HUES6 (cell line): Measurements from ENCODE around the gene CDC42BPA.
"Not testable (repeated sequence)": the region's sequence is repeated elsewhere in the genome, so short reads cannot be mapped to it uniquely, and the experiment has no call there.

Experiments used
- H3K27ac ChIP-seq: 2 replicates; pipeline ENCODE4 v1.7.0; 2013; ENCODE audit warnings: low read depth, mild to moderate bottlenecking, low read length, inconsistent platforms
- H3K27me3 ChIP-seq: 2 replicates; pipeline ENCODE4 v1.6.1; 2013; ENCODE audit warnings: low read length; ENCODE audit not compliant: control insufficient read depth, insufficient read depth
- H3K36me3 ChIP-seq: 2 replicates; pipeline ENCODE4 v1.6.1; 2013; ENCODE audit warnings: low read length; ENCODE audit not compliant: control insufficient read depth, insufficient read depth
- H3K4me1 ChIP-seq: 2 replicates; pipeline ENCODE4 v1.6.1; 2013; ENCODE audit warnings: low read length; ENCODE audit not compliant: control insufficient read depth, insufficient read depth
- H3K4me3 ChIP-seq: 2 replicates; pipeline ENCODE4 v1.5.1; 2013; ENCODE audit warnings: low read depth, low read length
- H3K9ac ChIP-seq: one replicate; pipeline ENCODE4 v1.6.1; 2013; ENCODE audit warnings: mild to moderate bottlenecking, low read length
- H3K9me3 ChIP-seq: 2 replicates; pipeline ENCODE4 v1.6.1; 2013; ENCODE audit warnings: low read depth, low read length; ENCODE audit not compliant: control insufficient read depth, insufficient read depth

CDC42BPA gene

DNA sequence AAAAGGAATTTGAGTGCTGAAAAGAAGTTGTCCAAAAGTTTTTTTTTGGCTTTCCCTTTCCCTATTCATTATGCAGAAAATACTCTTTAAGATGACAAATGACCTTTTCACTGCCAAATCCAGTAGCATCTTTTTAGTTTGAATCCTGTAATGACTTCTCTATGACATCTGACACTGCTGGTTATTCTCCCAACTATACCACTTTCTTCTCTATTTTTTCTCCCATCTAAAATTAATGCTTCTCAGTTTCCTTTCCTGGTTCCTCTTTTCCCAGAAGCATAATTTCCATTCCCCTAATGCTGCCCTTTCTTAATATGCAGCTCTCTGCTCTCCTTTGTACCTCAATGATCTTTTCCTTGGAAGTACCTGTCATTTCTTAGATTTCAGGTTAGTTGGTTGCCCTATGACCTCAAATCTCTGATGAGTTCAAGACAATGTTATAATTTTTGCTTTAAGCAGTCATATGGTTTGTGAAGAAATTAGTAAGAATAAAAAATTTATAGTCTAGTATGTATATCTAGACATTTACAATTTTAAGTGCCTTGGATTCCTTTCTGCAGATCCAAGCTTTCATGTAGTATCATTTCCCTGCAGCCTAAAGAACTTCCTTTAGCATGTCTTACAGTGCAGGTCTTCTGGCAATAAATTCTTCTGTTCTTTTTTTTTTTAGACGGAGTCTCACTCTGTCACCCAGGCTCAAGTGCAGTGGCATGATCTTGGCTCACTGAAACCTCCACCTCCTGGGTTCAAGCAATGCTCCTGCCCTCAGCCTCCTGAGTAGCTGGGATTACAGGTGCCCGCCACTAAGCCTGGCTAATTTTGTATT, 150.8 kb downstream of the CDC42BPA start:
- Histone ChIP-seq H3K9me3 (no peaks in the 10 kb centered on the region), H3K27ac (no peak overlapping the region), H3K9ac (no peak overlapping the region), H3K4me3 (no peak overlapping the region), H3K36me3 (no peaks in the 10 kb centered on the region), H3K27me3 (no peaks in the 10 kb centered on the region), H3K4me1 (0 out of 2 replicates have a peak, but pooled peaks cover 3% of the 10 kb centered on the region)

GRCh38 chr1:227166559-227166958, 151.7 kb downstream of the CDC42BPA start:
- no peak overlapping the region for H3K9ac ChIP-seq

GRCh38 chr1:227161470-227161869, 156.8 kb downstream of the CDC42BPA start:
- Histone ChIP-seq H3K27me3 (no peaks in the 10 kb centered on the region), H3K36me3 (peaks cover 10% of the 10 kb centered on the region), H3K4me3 (no peak overlapping the region), H3K9ac (no peak overlapping the region), H3K27ac (no peak overlapping the region), H3K9me3 (no peaks in the 10 kb centered on the region), H3K4me1 (no peaks in the 10 kb centered on the region)

More at GRCh38 chr1:227166559-227166958, 151.7 kb downstream of the CDC42BPA start:
- no peaks in the 10 kb centered on the region for H3K36me3 ChIP-seq
- no peak overlapping the region for H3K4me3 ChIP-seq
- 0 out of 2 replicates have a peak, but pooled peaks cover 3% of the 10 kb centered on the region for H3K4me1 ChIP-seq
- no peaks in the 10 kb centered on the region for H3K27me3 ChIP-seq
- no peak overlapping the region for H3K27ac ChIP-seq
- H3K9me3 ChIP-seq: no peaks in the 10 kb centered on the region

DNA sequence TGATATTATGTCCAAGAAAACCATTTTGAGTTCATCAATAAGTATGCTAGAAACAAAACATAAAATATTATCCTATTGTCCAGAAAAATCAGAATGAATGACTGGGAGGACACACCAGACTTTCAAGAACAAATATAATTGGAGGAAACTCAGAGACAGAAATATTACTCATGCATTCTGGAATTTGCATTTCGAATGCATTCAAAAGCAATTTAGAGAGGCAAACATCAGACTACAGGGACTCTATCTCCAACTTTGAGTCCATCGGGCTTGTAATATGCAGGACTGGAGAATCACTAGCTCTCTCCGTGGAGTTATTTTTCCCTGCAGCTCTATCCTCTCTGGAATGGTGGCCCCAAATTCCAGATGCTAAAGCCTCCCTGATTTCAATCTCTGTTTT, 161.8 kb downstream of the CDC42BPA start:
- H3K9ac ChIP-seq: no peak overlapping the region
- H3K27me3 ChIP-seq: no peaks in the 10 kb centered on the region
- no peak overlapping the region for H3K27ac ChIP-seq
- no peaks in the 10 kb centered on the region for H3K9me3 ChIP-seq
- no peaks in the 10 kb centered on the region for H3K4me1 ChIP-seq
- no peak overlapping the region for H3K4me3 ChIP-seq
- peaks cover 10% of the 10 kb centered on the region for H3K36me3 ChIP-seq

- no peaks in the 10 kb centered on the region for H3K27me3 ChIP-seq
- H3K4me3 ChIP-seq: no peak overlapping the region
- no peak overlapping the region for H3K9ac ChIP-seq
- H3K9me3 ChIP-seq: no peaks in the 10 kb centered on the region
- peaks cover 10% of the 10 kb centered on the region for H3K36me3 ChIP-seq
- H3K27ac ChIP-seq: no peak overlapping the region
- H3K4me1 ChIP-seq: no peaks in the 10 kb centered on the region
These were observed 162.6 kb downstream of the CDC42BPA start for GRCh38 chr1:227155688-227156087.

DNA sequence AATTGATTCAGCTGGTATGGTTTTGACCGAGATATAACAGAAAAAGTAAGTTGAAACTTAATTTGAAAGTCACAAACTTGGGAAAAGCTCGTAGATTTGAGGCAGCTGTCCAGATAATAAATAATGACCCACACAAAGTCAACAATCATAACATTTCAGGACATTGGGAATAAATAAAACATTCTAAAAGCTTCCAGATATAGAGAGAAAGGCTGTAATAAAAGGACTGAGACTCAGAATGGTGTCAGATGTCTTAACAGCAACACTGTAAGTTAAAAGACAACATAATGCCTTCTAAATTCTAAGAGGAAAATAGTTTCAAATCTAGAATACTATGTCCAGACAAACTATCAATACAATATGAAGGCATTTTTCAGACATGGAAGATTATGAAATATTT, 163.3 kb downstream of the CDC42BPA start:
- H3K4me1 ChIP-seq: no peaks in the 10 kb centered on the region
- no peak overlapping the region for H3K9ac ChIP-seq
- H3K36me3 ChIP-seq: peaks cover 8% of the 10 kb centered on the region
- H3K9me3 ChIP-seq: no peaks in the 10 kb centered on the region
- no peak overlapping the region for H3K4me3 ChIP-seq
- no peaks in the 10 kb centered on the region for H3K27me3 ChIP-seq
- H3K27ac ChIP-seq: no peak overlapping the region

GRCh38 chr1:227152525-227152924, 165.8 kb downstream of the CDC42BPA start:
- H3K36me3 ChIP-seq: no peaks in the 10 kb centered on the region
- H3K9me3 ChIP-seq: no peaks in the 10 kb centered on the region
- H3K27ac ChIP-seq: no peak overlapping the region
- no peak overlapping the region for H3K9ac ChIP-seq
- no peaks in the 10 kb centered on the region for H3K27me3 ChIP-seq
- H3K4me1 ChIP-seq: no peaks in the 10 kb centered on the region
- H3K4me3 ChIP-seq: no peak overlapping the region

GRCh38 chr1:227140376-227140775, 177.9 kb downstream of the CDC42BPA start:
- Histone ChIP-seq H3K36me3 (peaks cover 32% of the 10 kb centered on the region), H3K4me3 (no peak overlapping the region), H3K27ac (no peak overlapping the region), H3K9ac (no peak overlapping the region), H3K9me3 (no peaks in the 10 kb centered on the region), H3K4me1 (peaks cover 12% of the 10 kb centered on the region; the same call in 1 of the 2 replicates), H3K27me3 (no peaks in the 10 kb centered on the region)

DNA sequence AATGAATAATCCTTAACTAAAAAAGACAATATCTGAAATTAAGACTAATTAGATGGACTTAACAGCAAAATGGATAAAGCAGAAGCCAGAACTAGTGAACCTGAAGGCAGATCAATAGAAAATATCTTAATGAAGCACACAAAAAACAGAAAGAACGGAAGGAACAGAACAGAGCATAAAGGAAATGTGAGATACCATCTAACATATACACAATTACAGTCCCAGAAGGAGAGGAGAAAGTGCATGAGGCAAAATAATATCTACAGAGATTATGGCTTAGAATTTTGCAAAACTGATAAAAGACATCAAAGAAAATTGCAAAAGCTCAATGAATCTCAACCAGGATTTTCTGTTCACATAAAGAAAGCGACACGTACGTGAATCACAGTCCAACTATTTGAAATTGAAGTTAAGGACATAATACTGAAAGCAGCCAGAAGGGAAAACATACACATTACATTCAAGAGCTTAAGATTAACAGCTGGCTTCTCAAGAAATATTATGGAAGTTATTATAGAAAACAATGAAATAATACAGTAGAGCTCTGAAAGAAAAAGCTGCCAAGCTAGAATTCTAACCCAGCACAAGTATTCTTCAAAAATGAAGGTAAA, 182.0 kb downstream of the CDC42BPA start:
- Histone ChIP-seq H3K36me3 (peaks cover 10% of the 10 kb centered on the region), H3K9ac (no peak overlapping the region)

GRCh38 chr1:227134686-227135314, 183.5 kb downstream of the CDC42BPA start:
- Histone ChIP-seq H3K27me3 (no peaks in the 10 kb centered on the region), H3K36me3 (peaks cover 8% of the 10 kb centered on the region), H3K9me3 (no peaks in the 10 kb centered on the region), H3K4me1 (peaks cover 4% of the 10 kb centered on the region; the same call in 1 of the 2 replicates), H3K4me3 (no peak overlapping the region), H3K27ac (no peak overlapping the region), H3K9ac (no peak overlapping the region)

More for the DNA sequence above, 182.0 kb downstream of the CDC42BPA start:
- peaks cover 12% of the 10 kb centered on the region; the same call in 1 of the 2 replicates for H3K4me1 ChIP-seq
- no peak overlapping the region for H3K4me3 ChIP-seq
- no peak overlapping the region for H3K27ac ChIP-seq
- no peaks in the 10 kb centered on the region for H3K27me3 ChIP-seq
- no peaks in the 10 kb centered on the region for H3K9me3 ChIP-seq

DNA sequence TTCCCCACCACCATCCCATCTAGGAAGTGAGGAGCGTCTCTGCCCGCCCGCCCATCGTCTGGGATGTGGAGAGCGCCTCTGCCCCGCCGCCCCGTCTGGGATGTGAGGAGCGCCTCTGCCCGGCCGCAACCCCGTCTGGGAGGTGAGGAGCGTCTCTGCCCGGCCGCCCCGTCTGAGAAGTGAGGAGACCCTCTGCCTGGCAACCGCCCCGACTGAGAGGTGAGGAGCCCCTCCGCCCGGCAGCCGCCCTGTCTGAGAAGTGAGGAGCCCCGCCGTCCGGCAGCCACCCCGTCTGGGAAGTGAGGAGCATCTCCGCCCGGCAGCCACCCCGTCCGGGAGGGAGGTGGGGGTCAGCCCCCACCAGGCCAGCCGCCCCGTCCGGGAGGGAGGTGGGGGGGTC, 185.6 kb downstream of the CDC42BPA start:
- H3K9me3 ChIP-seq, H3K4me1 ChIP-seq, H3K36me3 ChIP-seq, H3K4me3 ChIP-seq, H3K9ac ChIP-seq, H3K27me3 ChIP-seq, H3K27ac ChIP-seq: not testable (repeated sequence)
